Rectal smooth muscle tissue (tissue), 1 donor: ENCODE data around the gene TLE2.

ENCODE experiments used
- H3K27ac ChIP-seq: one replicate; pipeline ENCODE4 v1.7.0; 2013; ENCODE audit warnings: low read depth, low read length, inconsistent platforms
- H3K27me3 ChIP-seq: one replicate; pipeline ENCODE4 v1.7.0; 2013; ENCODE audit warnings: low read length; ENCODE audit not compliant: control insufficient read depth, insufficient read depth
- H3K36me3 ChIP-seq: one replicate; pipeline ENCODE4 v1.7.0; 2013; ENCODE audit warnings: low read length; ENCODE audit not compliant: control insufficient read depth, insufficient read depth
- H3K4me1 ChIP-seq: one replicate; pipeline ENCODE4 v1.7.0; 2013; ENCODE audit warnings: low read length; ENCODE audit not compliant: control insufficient read depth, insufficient read depth
- H3K4me3 ChIP-seq: one replicate; pipeline ENCODE4 v1.7.0; 2013; ENCODE audit warnings: low read length
- H3K9ac ChIP-seq: one replicate; pipeline ENCODE4 v1.7.0; 2013; ENCODE audit warnings: low read length

Gene TLE2

GRCh38 chr19:3027981-3028304 lies 1.1 kb downstream of the TLE2 start:
- no peaks in the 10 kb centered on the region for H3K36me3 ChIP-seq
- no peaks in the 10 kb centered on the region for H3K27me3 ChIP-seq
- no peaks in the 10 kb centered on the region for H3K4me1 ChIP-seq
- no peak overlapping the region for H3K9ac ChIP-seq
- H3K4me3 ChIP-seq = peak overlapping the region; percentile 54
- H3K27ac ChIP-seq = no peak overlapping the region

DNA sequence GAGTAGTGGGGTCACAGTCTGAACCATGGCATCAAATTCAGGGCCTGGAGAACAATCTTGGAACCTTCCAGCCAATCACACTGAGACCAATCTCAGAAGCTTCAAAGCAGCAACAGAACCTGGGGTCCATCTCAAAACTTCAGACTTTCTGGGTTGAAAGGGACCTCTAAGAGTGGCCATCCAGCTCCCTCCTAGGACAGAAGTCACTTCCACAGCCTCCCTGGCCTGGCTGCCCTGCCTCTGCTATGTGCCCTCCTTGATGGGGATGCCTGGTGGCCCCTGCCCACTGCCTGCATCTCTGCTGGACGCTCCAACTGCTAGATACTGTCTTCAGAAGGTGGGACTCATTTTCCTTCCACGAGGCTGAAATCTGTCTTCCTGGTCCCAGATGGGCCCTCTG lies 1.8 kb downstream of the TLE2 start:
- Histone ChIP-seq H3K27ac (no peak overlapping the region), H3K4me1 (no peaks in the 10 kb centered on the region), H3K4me3 (no peak overlapping the region), H3K9ac (no peak overlapping the region), H3K27me3 (no peaks in the 10 kb centered on the region), H3K36me3 (no peaks in the 10 kb centered on the region)

DNA sequence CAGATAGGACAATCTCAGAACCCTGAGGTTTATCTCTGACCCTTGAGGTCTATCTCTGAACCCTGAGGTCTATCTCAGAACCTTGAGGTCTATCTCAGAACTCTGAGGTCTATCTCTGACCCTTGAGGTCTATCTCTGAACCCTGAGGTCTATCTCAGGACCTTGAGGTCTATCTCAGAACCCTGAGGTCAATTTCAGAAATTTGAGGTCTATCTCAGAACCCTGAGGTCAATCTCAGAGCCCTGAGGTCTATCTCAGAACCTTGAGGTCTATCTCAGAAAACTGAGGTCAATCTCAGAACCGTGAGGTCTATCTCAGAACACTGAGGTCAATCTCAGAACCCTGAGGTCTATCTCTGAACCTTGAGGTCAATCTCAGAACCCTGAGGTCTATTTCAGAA lies 2.3 kb downstream of the TLE2 start:
- H3K36me3 ChIP-seq = no peaks in the 10 kb centered on the region
- H3K4me3 ChIP-seq = no peak overlapping the region
- H3K9ac ChIP-seq = no peak overlapping the region
- no peaks in the 10 kb centered on the region for H3K4me1 ChIP-seq
- H3K27ac ChIP-seq = no peak overlapping the region
- no peaks in the 10 kb centered on the region for H3K27me3 ChIP-seq

- H3K4me3 ChIP-seq = no peak overlapping the region
Measured at GRCh38 chr19:3025549-3025886, 3.6 kb downstream of the TLE2 start.

DNA sequence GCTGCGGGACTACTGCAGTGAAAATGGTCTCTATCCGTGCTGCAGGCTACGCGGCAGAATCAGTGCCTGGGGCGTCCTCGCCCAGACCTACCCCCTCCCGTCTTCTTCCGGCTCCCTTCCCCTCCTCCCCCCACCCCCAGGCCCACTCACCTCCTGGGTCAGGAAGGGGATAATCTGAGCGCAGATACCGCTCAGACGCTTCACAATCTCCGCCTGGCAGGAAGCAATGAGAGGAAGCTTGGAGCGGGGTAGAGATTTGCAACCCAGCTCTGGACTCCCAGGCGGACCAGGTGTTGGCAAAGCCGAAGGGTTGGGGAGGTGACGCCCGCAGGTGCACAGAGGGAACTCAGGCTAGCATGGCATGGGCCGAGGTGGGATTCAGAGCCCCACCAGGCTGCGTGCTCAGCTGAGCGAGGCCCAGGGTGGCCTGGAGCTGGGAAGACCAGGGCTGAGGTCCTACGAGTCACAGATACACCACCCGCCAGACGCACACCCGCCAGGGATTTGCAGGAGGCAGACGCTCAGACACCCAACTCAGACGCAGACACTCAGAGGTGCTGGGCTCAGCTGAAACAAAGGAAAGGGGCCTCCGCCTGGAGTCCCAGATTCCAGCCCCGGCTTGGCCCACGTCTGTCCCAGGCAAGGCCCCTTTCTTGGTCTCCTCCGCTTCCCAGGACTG lies 4.1 kb downstream of the TLE2 start:
- no peaks in the 10 kb centered on the region for H3K27me3 ChIP-seq
- H3K4me3 ChIP-seq = no peak overlapping the region
- no peaks in the 10 kb centered on the region for H3K36me3 ChIP-seq
- no peak overlapping the region for H3K9ac ChIP-seq
- no peak overlapping the region for H3K27ac ChIP-seq
- H3K4me1 ChIP-seq = no peaks in the 10 kb centered on the region

More at GRCh38 chr19:3025549-3025886, 3.6 kb downstream of the TLE2 start:
- no peaks in the 10 kb centered on the region for H3K36me3 ChIP-seq
- H3K9ac ChIP-seq = no peak overlapping the region
- H3K27ac ChIP-seq = no peak overlapping the region
- no peaks in the 10 kb centered on the region for H3K27me3 ChIP-seq
- H3K4me1 ChIP-seq = no peaks in the 10 kb centered on the region

DNA sequence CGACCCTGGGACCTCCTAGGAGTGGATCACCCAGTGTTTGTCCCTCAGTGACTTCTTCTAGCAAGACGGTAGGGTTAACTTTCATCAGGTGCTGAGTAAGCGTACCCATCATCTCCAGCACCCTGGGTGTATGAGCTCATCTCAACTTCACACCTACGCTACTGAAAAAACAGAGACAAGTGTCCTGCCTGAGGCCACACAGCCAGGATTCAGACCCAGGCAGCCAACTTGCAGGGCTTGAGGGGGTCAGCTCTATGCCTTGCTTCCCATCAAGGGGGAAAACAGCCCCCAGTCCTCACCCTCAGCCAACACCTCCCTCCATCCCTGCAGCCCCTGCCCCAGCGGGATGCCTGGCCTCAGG lies 4.6 kb downstream of the TLE2 start:
- H3K36me3 ChIP-seq = no peaks in the 10 kb centered on the region
- no peaks in the 10 kb centered on the region for H3K4me1 ChIP-seq
- no peak overlapping the region for H3K9ac ChIP-seq
- H3K27ac ChIP-seq = no peak overlapping the region
- no peaks in the 10 kb centered on the region for H3K27me3 ChIP-seq
- H3K4me3 ChIP-seq = no peak overlapping the region

- Histone ChIP-seq H3K9ac (no peak overlapping the region), H3K4me3 (no peak overlapping the region), H3K27ac (no peak overlapping the region), H3K36me3 (no peaks in the 10 kb centered on the region), H3K27me3 (no peaks in the 10 kb centered on the region), H3K4me1 (no peaks in the 10 kb centered on the region)
Measured at GRCh38 chr19:3020321-3020960, 8.6 kb downstream of the TLE2 start.

- H3K4me3 ChIP-seq = no peak overlapping the region
- no peak overlapping the region for H3K27ac ChIP-seq
- no peaks in the 10 kb centered on the region for H3K36me3 ChIP-seq
- H3K4me1 ChIP-seq = no peaks in the 10 kb centered on the region
- no peak overlapping the region for H3K9ac ChIP-seq
- no peaks in the 10 kb centered on the region for H3K27me3 ChIP-seq
Measured at GRCh38 chr19:3019211-3019854, 9.7 kb downstream of the TLE2 start.

DNA sequence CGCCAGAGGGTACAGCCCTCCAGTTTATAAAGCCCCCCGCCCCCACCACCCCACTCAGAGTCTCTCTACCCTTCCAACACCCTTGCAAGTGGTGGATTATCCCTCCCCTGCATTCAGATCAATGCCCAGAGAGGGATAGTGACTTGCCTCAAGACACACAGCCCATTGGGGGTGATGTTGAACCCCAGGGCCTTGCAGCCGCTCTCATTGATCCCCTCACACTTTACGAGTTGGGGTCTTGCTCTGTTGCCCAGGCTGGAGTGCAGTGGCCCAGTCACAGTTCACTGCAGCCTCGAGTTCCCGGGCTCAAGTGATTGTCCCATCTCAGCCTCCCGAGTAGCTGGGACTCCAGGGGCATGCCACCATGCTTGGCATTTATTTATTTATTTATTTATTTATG lies 11.2 kb downstream of the TLE2 start:
- no peaks in the 10 kb centered on the region for H3K27me3 ChIP-seq

GRCh38 chr19:3015126-3016057 lies 13.7 kb downstream of the TLE2 start:
- peaks cover 3% of the 10 kb centered on the region for H3K36me3 ChIP-seq
- H3K4me1 ChIP-seq = no peaks in the 10 kb centered on the region
- no peak overlapping the region for H3K9ac ChIP-seq
- H3K4me3 ChIP-seq = no peak overlapping the region
- H3K27me3 ChIP-seq = no peaks in the 10 kb centered on the region
- H3K27ac ChIP-seq = no peak overlapping the region

More for the DNA sequence above, 11.2 kb downstream of the TLE2 start:
- Histone ChIP-seq H3K4me1 (no peaks in the 10 kb centered on the region), H3K9ac (no peak overlapping the region), H3K36me3 (no peaks in the 10 kb centered on the region), H3K27ac (no peak overlapping the region), H3K4me3 (no peak overlapping the region)

DNA sequence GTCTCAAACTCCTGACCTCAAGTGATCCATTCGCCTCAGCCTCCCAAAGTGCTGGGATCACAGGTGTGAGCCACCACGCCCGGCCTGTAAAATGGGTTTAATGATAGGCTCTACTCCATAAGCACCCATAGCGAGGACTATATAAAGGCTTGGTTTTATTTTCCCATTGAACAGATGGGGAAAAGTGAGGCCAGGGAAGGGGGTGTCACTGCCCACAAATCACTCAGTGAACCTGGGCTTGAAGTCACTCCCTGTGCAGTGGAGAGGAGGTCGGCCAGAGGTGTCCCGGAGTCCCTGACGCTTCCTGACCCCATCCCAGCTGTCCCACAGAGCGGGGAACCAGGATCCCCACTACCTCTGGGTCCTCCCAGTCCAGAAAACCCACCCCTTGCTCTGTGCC lies 14.9 kb downstream of the TLE2 start:
- peaks cover 5% of the 10 kb centered on the region for H3K36me3 ChIP-seq
- H3K27me3 ChIP-seq = no peaks in the 10 kb centered on the region

DNA sequence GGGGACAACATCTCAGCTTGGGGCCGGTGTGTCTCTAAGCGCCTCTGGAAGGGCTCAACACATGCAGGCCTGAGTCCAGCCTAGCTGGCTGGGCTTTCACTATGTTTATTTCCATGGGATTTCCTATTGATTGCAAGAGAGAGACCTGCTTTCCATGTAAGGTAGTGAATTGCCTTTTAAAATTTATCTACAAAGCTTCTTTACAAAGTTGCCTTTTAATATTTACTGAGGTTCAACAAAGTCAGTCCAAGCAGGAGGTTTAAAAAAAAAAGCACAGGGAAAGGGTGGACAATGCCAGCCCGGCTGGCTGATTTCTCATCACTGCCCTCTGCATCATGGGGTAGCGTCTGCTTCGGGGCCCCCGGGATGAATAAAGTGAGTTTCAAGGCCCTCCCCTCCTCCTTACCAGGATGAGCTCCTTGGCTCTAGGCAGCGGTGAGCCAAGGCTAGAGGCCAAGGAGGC lies 15.8 kb downstream of the TLE2 start:
- Histone ChIP-seq H3K27ac (no peak overlapping the region), H3K4me3 (no peak overlapping the region), H3K9ac (no peak overlapping the region), H3K27me3 (no peaks in the 10 kb centered on the region), H3K36me3 (peaks cover 5% of the 10 kb centered on the region), H3K4me1 (no peaks in the 10 kb centered on the region)

More for the DNA sequence above, 14.9 kb downstream of the TLE2 start:
- H3K4me1 ChIP-seq = no peaks in the 10 kb centered on the region
- no peak overlapping the region for H3K9ac ChIP-seq
- no peak overlapping the region for H3K4me3 ChIP-seq
- H3K27ac ChIP-seq = no peak overlapping the region
